ENCODE measurements around the gene FOXA3.

DNA sequence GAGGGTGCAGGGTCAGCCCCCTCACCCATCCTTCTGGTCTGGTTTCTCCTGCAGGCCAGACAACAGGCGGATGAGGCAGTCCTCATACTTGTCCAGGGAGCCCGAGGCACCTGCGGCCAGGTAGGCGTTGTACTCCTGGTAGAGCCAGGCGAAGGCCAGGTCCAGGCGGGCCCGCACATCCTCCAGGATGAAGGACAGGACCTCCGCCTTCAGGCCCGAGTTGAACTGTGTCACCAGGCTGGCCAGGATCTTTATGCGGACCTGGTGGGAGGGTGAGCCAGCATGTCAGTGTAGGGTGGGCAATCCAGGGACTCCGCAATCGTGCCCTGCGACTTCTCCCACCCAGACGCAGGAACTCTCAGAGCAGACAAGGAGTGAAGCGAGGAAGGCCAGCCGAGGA is 35.2 kb upstream of the FOXA3 start:
- TF ChIP-seq ZNF274 (IDR thresholded peaks at IDR 0.05; ENCODE audit: low read depth, low read length) (no peak), YY1 (IDR thresholded peaks at IDR 0.05; ENCODE audit: insufficient read depth, insufficient read length) (no peak), SUZ12 (IDR thresholded peaks at IDR 0.05; ENCODE audit: extremely low read depth, insufficient read depth, insufficient read length) (no peak)

Data from NT2/D1 (cell line).